Right atrium auricular region (tissue), 2 donors: ENCODE results near the gene SLAIN1. TPM values are rescaled to one million over a fixed set of nuclear protein-coding genes. Genes with fewer than 3 reads are reported as not detected.

ENCODE experiments used
- DNase-seq: peaks from one replicate; pipeline ENCODE4 v3.0.0-alpha.2; 2019; ENCODE audit warnings: low spot score
- H3K27ac ChIP-seq, 2 donors: fragments of 200-600 bp; sonication (generic); 1 replicate in 1 of 2; 2 replicates in 1 of 2; pipeline ENCODE4 v1.5.1; 2016 to 2019
- H3K27me3 ChIP-seq, 2 donors: fragments of 200-600 bp; sonication (generic); one replicate each; pipeline versions ENCODE4 v1.5.1 to v1.6.0; 2017 to 2019
- H3K36me3 ChIP-seq: fragments of 200-600 bp; sonication (generic); one replicate; pipeline ENCODE4 v1.5.1; 2016
- H3K4me1 ChIP-seq, 2 donors: fragments of 200-600 bp; sonication (generic); one replicate each; pipeline versions ENCODE4 v1.5.1 to v1.6.0; 2017 to 2019
- H3K4me3 ChIP-seq, 2 donors: fragments of 200-600 bp; sonication (generic); 1 replicate in 1 of 2; 2 replicates in 1 of 2; pipeline ENCODE4 v1.5.1; 2017 to 2019; ENCODE audit warnings: mild to moderate bottlenecking in 1 of 2, moderate library complexity in 1 of 2
- H3K9me3 ChIP-seq, 2 donors: fragments of 200-600 bp; sonication (generic); one replicate each; pipeline ENCODE4 v1.5.1; 2019
- CTCF ChIP-seq, 2 donors: fragments of 200-600 bp; sonication (generic); IDR thresholded peaks; one replicate each; pipeline ENCODE4 v1.5.1; 2019; ENCODE audit warnings: antibody characterized with exemption in 2 of 2
- total RNA-seq, 2 donors: library from RNA; depleted of rRNA; stranded (reverse); fragments of >200 nt; gene quantifications; one replicate each; pipeline ENCODE4 v1.1.0, GENCODE V29; 2016

The SLAIN1 gene
- total RNA-seq, 2 donors from 2014 or later: 14.9 to 21.9 TPM

DNA sequence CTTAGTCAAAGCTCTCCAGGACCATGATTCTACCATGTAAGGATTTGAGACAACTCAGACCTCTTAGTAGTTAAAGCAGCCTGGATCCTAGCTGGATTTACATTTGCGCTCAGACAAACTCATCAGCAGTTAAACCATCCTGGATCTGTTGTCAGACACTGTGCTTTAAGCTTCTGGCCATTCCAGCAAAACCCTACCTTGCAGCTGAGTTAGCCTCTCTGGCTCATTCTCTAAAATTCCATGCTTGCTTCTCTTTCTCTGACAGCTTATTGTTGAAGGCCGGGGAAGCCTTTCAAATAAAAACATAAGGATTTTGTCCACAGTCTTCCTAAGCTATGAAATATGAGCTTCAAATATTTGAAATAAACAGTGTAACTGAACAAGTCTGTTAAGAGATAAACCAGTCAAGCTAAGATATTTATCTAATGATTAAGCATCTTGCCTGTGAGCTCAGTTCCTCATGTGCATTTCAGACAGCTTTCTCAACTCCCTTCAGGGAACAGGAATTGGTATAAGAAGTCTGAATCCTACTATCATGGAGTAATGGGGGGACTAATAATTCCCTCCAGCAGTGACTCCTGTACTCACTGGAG is 89.3 kb downstream of the SLAIN1 start:
- no peak for TF ChIP-seq CTCF (IDR thresholded peaks at IDR 0.05)
- H3K4me3 ChIP-seq: no peak overlapping the region
- no peaks in the 10 kb centered on the region for H3K4me1 ChIP-seq
- no peaks in the 10 kb centered on the region for H3K36me3 ChIP-seq
- no peak for DNase-seq
- H3K27me3 ChIP-seq: no peaks in the 10 kb centered on the region
- peaks cover 0 to 16% of the 10 kb centered on the region in 2 donors for H3K9me3 ChIP-seq
- no peak overlapping the region for H3K27ac ChIP-seq

- Histone ChIP-seq H3K27me3 (no peaks in the 10 kb centered on the region), H3K9me3 (peaks cover 0 to 33% of the 10 kb centered on the region in 2 donors), H3K4me1 (no peaks in the 10 kb centered on the region), H3K4me3 (no peak overlapping the region), H3K36me3 (no peaks in the 10 kb centered on the region), H3K27ac (no peak overlapping the region)
- TF ChIP-seq CTCF (IDR thresholded peaks at IDR 0.05): no peak
- DNase-seq: no peak
Observed at GRCh38 chr13:77789376-77789775, 91.9 kb downstream of the SLAIN1 start.

- no peaks in the 10 kb centered on the region for H3K36me3 ChIP-seq
- H3K27me3 ChIP-seq: no peaks in the 10 kb centered on the region
- DNase-seq: no peak
- TF ChIP-seq CTCF (IDR thresholded peaks at IDR 0.05): no peak
- H3K4me3 ChIP-seq: no peak overlapping the region
- H3K27ac ChIP-seq: no peak overlapping the region
- H3K9me3 ChIP-seq: no peaks in the 10 kb centered on the region
- H3K4me1 ChIP-seq: no peaks in the 10 kb centered on the region
Observed at GRCh38 chr13:77800219-77800618, 102.7 kb downstream of the SLAIN1 start.

DNA sequence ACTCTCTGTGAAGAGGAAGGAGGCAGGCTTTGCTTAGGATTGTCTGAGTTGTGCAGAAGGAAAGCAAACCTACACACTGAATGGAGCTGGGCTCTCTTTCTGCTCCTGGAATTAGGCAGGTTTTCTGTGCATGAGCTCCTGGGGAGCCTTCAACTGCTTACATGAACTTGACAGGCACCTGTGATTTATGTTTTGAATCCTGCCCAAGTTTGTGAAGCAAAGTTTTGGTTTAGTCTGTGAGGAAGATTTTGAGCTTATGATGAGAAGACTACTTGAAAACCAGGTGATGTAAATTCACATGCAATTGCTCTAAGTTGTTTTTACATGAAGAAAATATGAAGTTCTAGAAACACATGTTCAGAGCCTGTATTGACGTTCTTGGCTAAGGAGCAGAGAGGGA is 109.0 kb downstream of the SLAIN1 start:
- no peak for DNase-seq
- Histone ChIP-seq H3K27ac (no peak overlapping the region), H3K27me3 (no peaks in the 10 kb centered on the region), H3K4me3 (no peak overlapping the region), H3K36me3 (no peaks in the 10 kb centered on the region), H3K9me3 (no peaks in the 10 kb centered on the region), H3K4me1 (no peaks in the 10 kb centered on the region)
- no peak for TF ChIP-seq CTCF (IDR thresholded peaks at IDR 0.05)

DNA sequence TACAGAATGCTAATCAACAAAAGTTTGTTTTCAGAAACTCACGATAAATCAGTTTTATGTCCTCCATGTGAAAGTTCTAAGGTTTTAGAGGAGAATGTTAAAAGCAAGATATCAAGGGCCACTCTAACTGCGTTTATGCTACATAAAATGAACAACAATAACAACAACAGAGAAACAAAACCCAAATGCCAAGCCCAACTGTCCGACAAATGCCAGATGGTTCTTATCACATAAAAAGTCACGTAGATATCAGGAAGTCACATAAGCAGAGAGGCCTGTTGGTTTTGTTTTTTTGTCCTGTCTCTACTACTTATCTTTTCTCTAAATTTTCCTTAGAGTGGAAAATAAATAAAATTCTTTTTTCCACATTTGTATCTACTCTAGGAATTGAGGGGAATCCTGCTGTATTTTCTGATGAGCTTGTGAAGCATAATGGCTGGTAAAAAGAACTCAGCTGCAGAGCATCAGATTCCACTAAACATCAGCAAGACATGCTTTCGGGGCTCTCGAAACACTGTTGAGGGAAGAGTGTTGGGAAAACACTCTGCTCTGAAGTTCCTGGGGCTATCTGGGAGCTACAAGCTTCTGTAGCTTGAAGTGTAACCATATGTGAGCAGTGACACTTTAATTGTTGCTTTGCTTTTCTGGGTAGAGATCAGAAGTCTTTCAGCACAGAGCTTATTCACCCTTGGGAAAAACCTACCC is 110.1 kb downstream of the SLAIN1 start:
- no peaks in the 10 kb centered on the region for H3K9me3 ChIP-seq
- no peaks in the 10 kb centered on the region for H3K27me3 ChIP-seq
- no peak overlapping the region for H3K27ac ChIP-seq
- no peak overlapping the region for H3K4me3 ChIP-seq
- no peak for TF ChIP-seq CTCF (IDR thresholded peaks at IDR 0.05)
- H3K4me1 ChIP-seq: no peaks in the 10 kb centered on the region
- no peak for DNase-seq
- H3K36me3 ChIP-seq: no peaks in the 10 kb centered on the region
